Measurements from ENCODE around the gene ZNF571.

ZNF571 gene

DNA sequence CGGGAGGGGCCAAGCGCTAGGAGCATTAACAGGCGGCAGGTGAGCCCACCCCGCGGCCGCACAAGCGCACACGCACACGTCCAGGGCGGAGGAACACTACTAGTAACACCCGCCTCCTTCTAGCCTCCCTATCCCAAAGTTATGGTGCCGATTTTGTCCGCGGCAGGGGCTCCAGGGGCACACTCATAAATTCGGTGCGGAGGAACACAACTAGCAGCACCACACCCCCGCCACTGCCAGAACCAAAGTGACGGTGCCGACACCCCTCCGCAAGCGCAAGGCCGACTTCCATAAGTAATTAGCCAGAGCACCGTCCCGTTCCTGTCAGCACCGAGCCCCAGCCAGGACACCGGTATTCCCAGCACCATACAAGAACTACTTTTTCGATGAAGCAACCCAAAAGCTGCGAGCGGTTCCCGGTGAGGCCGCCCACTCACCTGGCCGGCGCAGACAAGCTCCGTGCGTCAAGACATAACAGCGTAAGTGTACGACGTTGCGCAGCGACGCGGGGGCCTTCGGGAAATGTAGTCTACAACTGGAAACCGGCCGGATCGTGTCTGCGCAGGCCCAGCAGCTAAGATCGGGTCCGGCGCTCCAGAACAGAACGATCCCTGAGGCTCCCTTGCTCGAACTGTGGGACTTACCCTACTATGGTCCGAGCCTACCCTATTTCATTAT is at the start of gene ZNF571, which contains the start of gene ZNF540 (continued):
- TF ChIP-seq ZNF792 (tag by site-specific recombination; IDR thresholded peaks at IDR 0.05) = peak; percentile 95
- peak; percentile 99 for TF ChIP-seq ZFP37 (tag by site-specific recombination; IDR thresholded peaks at IDR 0.05)
- TF ChIP-seq ZSCAN16 (tag by site-specific recombination; IDR thresholded peaks at IDR 0.05) = peak; percentile 46; the same call in 1 of the 2 replicates
- no peak for TF ChIP-seq ZNF274 (IDR thresholded peaks at IDR 0.05; ENCODE audit: low read length)
- TF ChIP-seq ZNF274 (tag by site-specific recombination; IDR thresholded peaks at IDR 0.05; ENCODE audit: borderline replicate concordance) = peak; percentile 72; the same call in 1 of the 2 replicates
- TF ChIP-seq, protein P1, sequence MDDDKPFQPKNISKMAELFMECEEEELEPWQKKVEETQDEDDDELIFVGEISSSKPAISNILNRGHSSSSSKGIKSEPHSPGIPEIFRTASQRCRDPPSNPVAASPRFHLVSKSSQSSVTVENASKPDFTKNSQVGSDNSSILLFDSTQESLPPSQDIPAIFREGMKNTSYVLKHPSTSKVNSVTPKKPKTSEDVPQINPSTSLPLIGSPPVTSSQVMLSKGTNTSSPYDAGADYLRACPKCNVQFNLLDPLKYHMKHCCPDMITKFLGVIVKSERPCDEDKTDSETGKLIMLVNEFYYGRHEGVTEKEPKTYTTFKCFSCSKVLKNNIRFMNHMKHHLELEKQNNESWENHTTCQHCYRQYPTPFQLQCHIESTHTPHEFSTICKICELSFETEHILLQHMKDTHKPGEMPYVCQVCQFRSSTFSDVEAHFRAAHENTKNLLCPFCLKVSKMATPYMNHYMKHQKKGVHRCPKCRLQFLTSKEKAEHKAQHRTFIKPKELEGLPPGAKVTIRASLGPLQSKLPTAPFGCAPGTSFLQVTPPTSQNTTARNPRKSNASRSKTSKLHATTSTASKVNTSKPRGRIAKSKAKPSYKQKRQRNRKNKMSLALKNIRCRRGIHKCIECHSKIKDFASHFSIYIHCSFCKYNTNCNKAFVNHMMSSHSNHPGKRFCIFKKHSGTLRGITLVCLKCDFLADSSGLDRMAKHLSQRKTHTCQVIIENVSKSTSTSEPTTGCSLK (tag by site-specific recombination; IDR thresholded peaks at IDR 0.05) = no peak
- TF ChIP-seq ZNF621 (tag by site-specific recombination; IDR thresholded peaks at IDR 0.05) = peak; percentile 75; the same call in 1 of the 2 replicates
- peak; percentile 100 for TF ChIP-seq ZNF19 (tag by site-specific recombination; IDR thresholded peaks at IDR 0.05; ENCODE audit: low read depth)
- TF ChIP-seq SCRT2 (tag by site-specific recombination; IDR thresholded peaks at IDR 0.05) = peak; percentile 83
- peak; percentile 92 for TF ChIP-seq ZNF174 (tag by site-specific recombination; IDR thresholded peaks at IDR 0.05)
- TF ChIP-seq ZNF629 (tag by site-specific recombination; IDR thresholded peaks at IDR 0.05) = peak; percentile 34
- no peak for TF ChIP-seq ZNF138 (tag by site-specific recombination; IDR thresholded peaks at IDR 0.05; ENCODE audit: borderline replicate concordance)
- TF ChIP-seq TRIM28 (IDR thresholded peaks at IDR 0.05; ENCODE audit: borderline replicate concordance, low read length) = no peak
- peak; percentile 90 for TF ChIP-seq IKZF3 (tag by site-specific recombination; IDR thresholded peaks at IDR 0.05)
- peak; percentile 99 for TF ChIP-seq KLF16 (tag by site-specific recombination; IDR thresholded peaks at IDR 0.05)
- peak; percentile 98 for TF ChIP-seq ZSCAN18 (tag by site-specific recombination; IDR thresholded peaks at IDR 0.05)
- TF ChIP-seq ZNF26 (tag by site-specific recombination; IDR thresholded peaks at IDR 0.05) = peak; percentile 62; the same call in 1 of the 2 replicates
- peak; percentile 87 for TF ChIP-seq ZNF366 (tag by site-specific recombination; conservative IDR thresholded peaks at IDR 0.05)
- TF ChIP-seq ZNF692 (tag by site-specific recombination; IDR thresholded peaks at IDR 0.05) = peak; percentile 96
- TF ChIP-seq PRDM10 (tag by site-specific recombination; IDR thresholded peaks at IDR 0.05) = peak; percentile 97
- TF ChIP-seq TCF7L2 (IDR thresholded peaks at IDR 0.05; ENCODE audit: borderline replicate concordance, low read depth, low read length) = peak; percentile 18; the same call in 1 of the 2 replicates
- peak; percentile 82 for TF ChIP-seq RBAK (tag by site-specific recombination; IDR thresholded peaks at IDR 0.05)
- TF ChIP-seq ZNF610 (tag by site-specific recombination; IDR thresholded peaks at IDR 0.05; ENCODE audit: borderline replicate concordance) = peak; percentile 97
- TF ChIP-seq ZNF571 (tag by site-specific recombination; IDR thresholded peaks at IDR 0.05) = no peak
- peak; percentile 60; the same call in 1 of the 2 replicates for TF ChIP-seq ZNF112 (tag by site-specific recombination; IDR thresholded peaks at IDR 0.05)
- no peak for TF ChIP-seq ZNF596 (tag by site-specific recombination; IDR thresholded peaks at IDR 0.05)
- peak; percentile 75; the same call in 1 of the 2 replicates for TF ChIP-seq MYNN (tag by site-specific recombination; IDR thresholded peaks at IDR 0.05; ENCODE audit: borderline replicate concordance)
- TF ChIP-seq ZNF155 (tag by site-specific recombination; IDR thresholded peaks at IDR 0.05) = peak; percentile 94; the same call in 1 of the 2 replicates

Measured in HEK293 (cell line).